HG02981 (cell line): ENCODE data around the gene SEC61B.
A peak's percentile ranks its signal among the peaks of the same experiment; 100 is the strongest.
"Not testable (repeated sequence)": the region's sequence is repeated elsewhere in the genome, so short reads cannot be mapped to it uniquely, and the experiment has no call there.

Experiments used
- ATAC-seq: cut with Tn5 transposase; IDR thresholded peaks from one replicate; pipeline ENCODE4 v1.9.1; 2021; ENCODE audit warnings: mild to moderate bottlenecking, moderate library complexity; ENCODE audit not compliant: unreplicated experiment

The SEC61B gene

GRCh38 chr9:99190597-99191283 lies 31.3 kb upstream of the SEC61B start:
- no peak for ATAC-seq

- ATAC-seq = no peak
Observed at GRCh38 chr9:99192786-99193465, 29.2 kb upstream of the SEC61B start.

GRCh38 chr9:99193466-99193821 lies 28.6 kb upstream of the SEC61B start:
- no peak for ATAC-seq

- ATAC-seq = not testable (repeated sequence)
Observed at GRCh38 chr9:99196484-99196883, 25.6 kb upstream of the SEC61B start.

- no peak for ATAC-seq
Observed at GRCh38 chr9:99197124-99197630, 24.9 kb upstream of the SEC61B start.

- no peak for ATAC-seq
Observed at GRCh38 chr9:99197987-99198386, 24.1 kb upstream of the SEC61B start.

GRCh38 chr9:99199938-99200539 lies 22.0 kb upstream of the SEC61B start:
- ATAC-seq = no peak

- no peak for ATAC-seq
Observed at GRCh38 chr9:99201603-99202002, 20.5 kb upstream of the SEC61B start.

- ATAC-seq = no peak
Observed at GRCh38 chr9:99210572-99210971, 11.5 kb upstream of the SEC61B start.

- no peak for ATAC-seq
Observed at GRCh38 chr9:99211746-99212145, 10.3 kb upstream of the SEC61B start.

GRCh38 chr9:99213197-99213596 lies 8.9 kb upstream of the SEC61B start:
- no peak for ATAC-seq

GRCh38 chr9:99216073-99216472 lies 6.0 kb upstream of the SEC61B start:
- no peak for ATAC-seq

- no peak for ATAC-seq
Observed at GRCh38 chr9:99220011-99220410, 2.1 kb upstream of the SEC61B start.

- no peak for ATAC-seq
Observed at GRCh38 chr9:99221266-99221620, 839 bp upstream of the SEC61B start.

- ATAC-seq = peak; percentile 13
Observed at GRCh38 chr9:99222416-99223270, 561 bp downstream of the SEC61B start.

- ATAC-seq = no peak
Observed at GRCh38 chr9:99224445-99224844, 2.4 kb downstream of the SEC61B start.

- ATAC-seq = no peak
Observed at GRCh38 chr9:99226054-99226453, 4.0 kb downstream of the SEC61B start.

GRCh38 chr9:99230206-99230605 lies 8.1 kb downstream of the SEC61B start:
- no peak for ATAC-seq

GRCh38 chr9:99231711-99232110 lies 9.6 kb downstream of the SEC61B start:
- ATAC-seq = no peak

GRCh38 chr9:99234618-99235017 lies 12.5 kb downstream of the SEC61B start:
- ATAC-seq = no peak

- ATAC-seq = no peak
Observed at GRCh38 chr9:99235069-99235468, 13.0 kb downstream of the SEC61B start.
